Esophagus muscularis mucosa (tissue), 4 donors: ENCODE results near the gene INCENP.

Experiments used
- CTCF ChIP-seq, 3 experiments: fragments of 200-600 bp in 2 of 3; fragments of 450-650 bp in 1 of 3; sonication (generic) in 2 of 3; IDR thresholded peaks; one replicate each; pipeline ENCODE4 v1.5.1; 2017 to 2019; ENCODE audit warnings: antibody characterized with exemption in 3 of 3, mild to moderate bottlenecking in 2 of 3, moderate library complexity in 1 of 3
- EP300 ChIP-seq: sonication (generic); formaldehyde crosslinking; IDR thresholded peaks from one replicate; pipeline ENCODE4 v1.6.1; 2017; ENCODE audit warnings: antibody characterized with exemption
- POLR2A ChIP-seq: fragments of 450-650 bp; IDR thresholded peaks from one replicate; pipeline ENCODE4 v1.6.1; 2017; ENCODE audit warnings: antibody characterized with exemption, moderate library complexity, mild to moderate bottlenecking, low read depth

GRCh38 chr11:62077132-62077531 is 46.7 kb upstream of the INCENP start:
- no peak for TF ChIP-seq CTCF (IDR thresholded peaks at IDR 0.05)
- TF ChIP-seq POLR2A = no peak
- no peak for TF ChIP-seq EP300
